H1 (cell line): ENCODE data around the gene DCP1B.

Experiments
- CHD1 ChIP-seq: IDR thresholded peaks from 2 replicates; pipeline ENCODE4 v1.6.1; 2012; ENCODE audit warnings: low read depth, low read length, improper control_type of control experiment
- EP300 ChIP-seq, 2 experiments: IDR thresholded peaks; 1 replicate in 1 of 2; 2 replicates in 1 of 2; pipeline ENCODE4 v1.6.1; 2011 to 2012; ENCODE audit warnings: low read depth in 2 of 2, low read length in 2 of 2, mild to moderate bottlenecking in 2 of 2, borderline replicate concordance in 1 of 2, inconsistent platforms in 1 of 2, moderate library complexity in 1 of 2
- MAFK ChIP-seq: IDR thresholded peaks from 2 replicates; pipeline ENCODE4 v1.6.1; 2012; ENCODE audit warnings: low read depth, mild to moderate bottlenecking, improper control_type of control experiment, low read length
- NRF1 ChIP-seq: IDR thresholded peaks from 2 replicates; pipeline ENCODE4 v1.6.1; 2011; ENCODE audit warnings: mild to moderate bottlenecking, low read depth, low read length, improper control_type of control experiment
- POLR2A ChIP-seq, 2 experiments: IDR thresholded peaks; 1 replicate in 1 of 2; 2 replicates in 1 of 2; pipeline ENCODE4 v1.6.1; 2011; ENCODE audit warnings: low read depth in 2 of 2, low read length in 2 of 2, mild to moderate bottlenecking in 2 of 2; ENCODE audit errors: control extremely low read depth in 1 of 2
- POLR2AphosphoS5 ChIP-seq: IDR thresholded peaks from 2 replicates; pipeline ENCODE4 v1.6.1; 2011; ENCODE audit warnings: low read depth, low read length
- RXRA ChIP-seq: IDR thresholded peaks from 2 replicates; pipeline ENCODE4 v1.6.1; 2011; ENCODE audit warnings: low read depth, mild to moderate bottlenecking, low read length, moderate library complexity; ENCODE audit not compliant: insufficient read depth
- TF ChIP-seq, protein P1 (sequence below): IDR thresholded peaks from 2 replicates; pipeline ENCODE4 v1.6.1; 2012; ENCODE audit warnings: inconsistent platforms
- TF ChIP-seq, protein P2 (sequence below), 3 experiments: IDR thresholded peaks; 1 replicate in 2 of 3; 2 replicates in 1 of 3; pipeline versions ENCODE4 v1.5.1 to v1.6.1; 2011; ENCODE audit warnings: low read length in 3 of 3, mild to moderate bottlenecking in 3 of 3, inconsistent platforms in 2 of 3, low read depth in 1 of 3, moderate library complexity in 1 of 3; ENCODE audit not compliant: insufficient read depth in 1 of 3; ENCODE audit errors: control extremely low read depth in 1 of 3

GRCh38 chr12:1918081-1918883 lies 86.0 kb downstream of the DCP1B start, which contains the start of gene CACNA2D4:
- no peak for TF ChIP-seq POLR2A (IDR thresholded peaks at IDR 0.05; ENCODE audit: control extremely low read depth in 1 of 2, low read depth in 2 of 2, low read length in 2 of 2)
- TF ChIP-seq EP300 (IDR thresholded peaks at IDR 0.05; ENCODE audit: borderline replicate concordance in 1 of 2, low read depth in 2 of 2, low read length in 2 of 2), result no peak
- no peak for TF ChIP-seq RXRA
- no peak for TF ChIP-seq CHD1
- TF ChIP-seq MAFK, result no peak
- TF ChIP-seq, protein P1, sequence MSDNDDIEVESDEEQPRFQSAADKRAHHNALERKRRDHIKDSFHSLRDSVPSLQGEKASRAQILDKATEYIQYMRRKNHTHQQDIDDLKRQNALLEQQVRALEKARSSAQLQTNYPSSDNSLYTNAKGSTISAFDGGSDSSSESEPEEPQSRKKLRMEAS, result no peak
- TF ChIP-seq, protein P2, sequence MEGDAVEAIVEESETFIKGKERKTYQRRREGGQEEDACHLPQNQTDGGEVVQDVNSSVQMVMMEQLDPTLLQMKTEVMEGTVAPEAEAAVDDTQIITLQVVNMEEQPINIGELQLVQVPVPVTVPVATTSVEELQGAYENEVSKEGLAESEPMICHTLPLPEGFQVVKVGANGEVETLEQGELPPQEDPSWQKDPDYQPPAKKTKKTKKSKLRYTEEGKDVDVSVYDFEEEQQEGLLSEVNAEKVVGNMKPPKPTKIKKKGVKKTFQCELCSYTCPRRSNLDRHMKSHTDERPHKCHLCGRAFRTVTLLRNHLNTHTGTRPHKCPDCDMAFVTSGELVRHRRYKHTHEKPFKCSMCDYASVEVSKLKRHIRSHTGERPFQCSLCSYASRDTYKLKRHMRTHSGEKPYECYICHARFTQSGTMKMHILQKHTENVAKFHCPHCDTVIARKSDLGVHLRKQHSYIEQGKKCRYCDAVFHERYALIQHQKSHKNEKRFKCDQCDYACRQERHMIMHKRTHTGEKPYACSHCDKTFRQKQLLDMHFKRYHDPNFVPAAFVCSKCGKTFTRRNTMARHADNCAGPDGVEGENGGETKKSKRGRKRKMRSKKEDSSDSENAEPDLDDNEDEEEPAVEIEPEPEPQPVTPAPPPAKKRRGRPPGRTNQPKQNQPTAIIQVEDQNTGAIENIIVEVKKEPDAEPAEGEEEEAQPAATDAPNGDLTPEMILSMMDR (IDR thresholded peaks at IDR 0.05; ENCODE audit: control extremely low read depth in 1 of 3, insufficient read depth in 1 of 3, low read depth in 1 of 3, low read length in 3 of 3), result no peak
- no peak for TF ChIP-seq POLR2AphosphoS5
- no peak for TF ChIP-seq NRF1
